Measurements from ENCODE around the gene GSTO2.
"Not testable (repeated sequence)": the region's sequence is repeated elsewhere in the genome, so short reads cannot be mapped to it uniquely, and the experiment has no call there.

Gene GSTO2

DNA sequence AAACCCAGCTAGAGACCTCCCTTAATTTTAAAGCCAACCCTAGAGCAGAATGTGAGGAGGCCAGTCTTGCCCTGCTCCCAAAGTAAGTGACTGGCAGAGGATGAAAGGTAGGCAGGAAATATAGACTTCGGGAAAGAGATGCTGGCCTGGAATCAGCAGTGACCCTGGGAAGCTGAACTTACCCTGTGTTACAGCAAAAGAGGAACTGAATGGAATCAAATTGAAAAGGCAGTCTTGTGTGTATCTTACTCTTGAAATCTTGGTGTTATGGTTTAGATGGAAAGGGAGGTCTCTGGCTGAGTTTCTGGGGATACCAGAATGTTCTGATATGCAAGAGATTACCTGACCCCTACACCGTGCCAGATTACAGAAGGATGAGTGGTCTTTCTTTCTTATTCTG lies 28.9 kb upstream of the GSTO2 start:
- Histone ChIP-seq H3K9ac (ENCODE audit: low read length) (no peak overlapping the region), H3F3A (ENCODE audit: insufficient read depth, low read length) (no peaks in the 10 kb centered on the region)
- DNase-seq = no peak

DNA sequence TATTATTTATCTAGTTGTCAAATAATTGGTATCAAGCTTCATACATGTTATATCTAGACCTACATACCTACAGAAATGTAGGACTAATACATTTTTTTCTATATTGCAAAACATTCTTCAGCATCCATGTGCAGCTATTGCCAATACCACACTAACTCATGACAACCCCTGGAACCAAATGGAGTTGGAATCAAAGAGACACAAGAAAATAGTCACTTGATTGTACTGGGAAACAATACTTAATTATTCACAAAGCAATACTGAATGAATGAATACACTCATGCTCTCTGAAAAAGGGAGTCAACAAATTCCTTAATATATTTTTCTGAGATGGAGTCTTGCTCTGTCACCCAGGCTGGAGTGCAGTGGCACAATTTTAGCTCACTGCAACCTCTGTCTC lies 26.4 kb upstream of the GSTO2 start:
- Histone ChIP-seq H3K79me2 (ENCODE audit: low read length) (no peaks in the 10 kb centered on the region), H3K9me3 (replicated peaks; ENCODE audit: insufficient read depth, low read length) (no peaks in the 10 kb centered on the region), H4K20me1 (ENCODE audit: insufficient read depth, low read length) (no peaks in the 10 kb centered on the region), H3K27ac (ENCODE audit: low read length) (no peak overlapping the region), H3K27me3 (replicated peaks; ENCODE audit: insufficient read depth, low read length) (no peaks in the 10 kb centered on the region), H3K9ac (ENCODE audit: low read length) (no peak overlapping the region), H3K9me2 (replicated peaks; ENCODE audit: insufficient read depth, low read length) (no peaks in the 10 kb centered on the region), H3K36me3 (replicated peaks; ENCODE audit: insufficient read depth, low read length) (no peaks in the 10 kb centered on the region), H2AFZ (ENCODE audit: low read length) (no peak overlapping the region), H3F3A (ENCODE audit: insufficient read depth, low read length) (no peaks in the 10 kb centered on the region), H3K4me1 (ENCODE audit: low read length) (no peaks in the 10 kb centered on the region), H3K4me3 (ENCODE audit: low read length) (no peak overlapping the region), H3K4me2 (ENCODE audit: low read depth, low read length) (no peak overlapping the region)
- no peak for DNase-seq
- TF ChIP-seq, protein P1, sequence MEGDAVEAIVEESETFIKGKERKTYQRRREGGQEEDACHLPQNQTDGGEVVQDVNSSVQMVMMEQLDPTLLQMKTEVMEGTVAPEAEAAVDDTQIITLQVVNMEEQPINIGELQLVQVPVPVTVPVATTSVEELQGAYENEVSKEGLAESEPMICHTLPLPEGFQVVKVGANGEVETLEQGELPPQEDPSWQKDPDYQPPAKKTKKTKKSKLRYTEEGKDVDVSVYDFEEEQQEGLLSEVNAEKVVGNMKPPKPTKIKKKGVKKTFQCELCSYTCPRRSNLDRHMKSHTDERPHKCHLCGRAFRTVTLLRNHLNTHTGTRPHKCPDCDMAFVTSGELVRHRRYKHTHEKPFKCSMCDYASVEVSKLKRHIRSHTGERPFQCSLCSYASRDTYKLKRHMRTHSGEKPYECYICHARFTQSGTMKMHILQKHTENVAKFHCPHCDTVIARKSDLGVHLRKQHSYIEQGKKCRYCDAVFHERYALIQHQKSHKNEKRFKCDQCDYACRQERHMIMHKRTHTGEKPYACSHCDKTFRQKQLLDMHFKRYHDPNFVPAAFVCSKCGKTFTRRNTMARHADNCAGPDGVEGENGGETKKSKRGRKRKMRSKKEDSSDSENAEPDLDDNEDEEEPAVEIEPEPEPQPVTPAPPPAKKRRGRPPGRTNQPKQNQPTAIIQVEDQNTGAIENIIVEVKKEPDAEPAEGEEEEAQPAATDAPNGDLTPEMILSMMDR (IDR thresholded peaks at IDR 0.05; ENCODE audit: low read length) = no peak
- no peak for TF ChIP-seq EZH2phosphoT487 (IDR thresholded peaks at IDR 0.05; ENCODE audit: low read length)
- TF ChIP-seq EZH2 (optimal IDR thresholded peaks at IDR 0.05; ENCODE audit: low read depth, low read length) = no peak

More for the DNA sequence above, 28.9 kb upstream of the GSTO2 start:
- TF ChIP-seq, protein P1 (IDR thresholded peaks at IDR 0.05; ENCODE audit: low read length) = no peak
- no peak for TF ChIP-seq EZH2phosphoT487 (IDR thresholded peaks at IDR 0.05; ENCODE audit: low read length)
- TF ChIP-seq EZH2 (optimal IDR thresholded peaks at IDR 0.05; ENCODE audit: low read depth, low read length) = no peak
- Histone ChIP-seq H3K4me2 (ENCODE audit: low read depth, low read length) (no peak overlapping the region), H3K36me3 (replicated peaks; ENCODE audit: insufficient read depth, low read length) (no peaks in the 10 kb centered on the region), H3K27me3 (replicated peaks; ENCODE audit: insufficient read depth, low read length) (0 out of 2 replicates have a peak, but pooled peaks cover 3% of the 10 kb centered on the region), H3K4me3 (ENCODE audit: low read length) (no peak overlapping the region), H3K9me2 (replicated peaks; ENCODE audit: insufficient read depth, low read length) (no peaks in the 10 kb centered on the region), H3K4me1 (ENCODE audit: low read length) (no peaks in the 10 kb centered on the region), H3K9me3 (replicated peaks; ENCODE audit: insufficient read depth, low read length) (no peaks in the 10 kb centered on the region), H3K79me2 (ENCODE audit: low read length) (no peaks in the 10 kb centered on the region), H4K20me1 (ENCODE audit: insufficient read depth, low read length) (no peaks in the 10 kb centered on the region), H2AFZ (ENCODE audit: low read length) (no peak overlapping the region), H3K27ac (ENCODE audit: low read length) (no peak overlapping the region)

DNA sequence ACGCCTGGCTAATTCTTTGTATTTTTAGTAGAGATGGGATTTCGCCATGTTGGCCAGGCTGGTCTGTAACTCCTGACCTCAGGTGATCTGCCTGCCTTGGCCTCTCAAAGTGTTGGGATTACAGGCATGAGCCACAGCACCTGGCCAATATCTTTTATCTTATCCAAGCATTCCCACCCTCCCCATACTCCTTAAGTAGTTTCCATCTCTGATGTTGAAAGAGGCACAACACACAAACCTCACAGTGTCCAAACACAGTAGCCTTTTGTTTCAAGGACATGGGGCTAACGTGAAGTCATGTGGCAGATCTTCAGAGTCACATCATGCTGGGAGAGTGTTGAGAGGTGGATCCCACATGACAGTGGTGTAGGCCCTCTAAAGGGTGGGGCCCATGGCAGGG lies 26.0 kb upstream of the GSTO2 start:
- not testable (repeated sequence) for H3K79me2 ChIP-seq (ENCODE audit: low read length); H3K9me2 ChIP-seq (replicated peaks; ENCODE audit: insufficient read depth, low read length); H3K4me1 ChIP-seq (ENCODE audit: low read length); H3K4me2 ChIP-seq (ENCODE audit: low read depth, low read length); H3K27me3 ChIP-seq (replicated peaks; ENCODE audit: insufficient read depth, low read length); DNase-seq; H2AFZ ChIP-seq (ENCODE audit: low read length); H3K4me3 ChIP-seq (ENCODE audit: low read length); H4K20me1 ChIP-seq (ENCODE audit: insufficient read depth, low read length); H3K9me3 ChIP-seq (replicated peaks; ENCODE audit: insufficient read depth, low read length); H3F3A ChIP-seq (ENCODE audit: insufficient read depth, low read length); H3K9ac ChIP-seq (ENCODE audit: low read length); H3K27ac ChIP-seq (ENCODE audit: low read length); H3K36me3 ChIP-seq (replicated peaks; ENCODE audit: insufficient read depth, low read length)

DNA sequence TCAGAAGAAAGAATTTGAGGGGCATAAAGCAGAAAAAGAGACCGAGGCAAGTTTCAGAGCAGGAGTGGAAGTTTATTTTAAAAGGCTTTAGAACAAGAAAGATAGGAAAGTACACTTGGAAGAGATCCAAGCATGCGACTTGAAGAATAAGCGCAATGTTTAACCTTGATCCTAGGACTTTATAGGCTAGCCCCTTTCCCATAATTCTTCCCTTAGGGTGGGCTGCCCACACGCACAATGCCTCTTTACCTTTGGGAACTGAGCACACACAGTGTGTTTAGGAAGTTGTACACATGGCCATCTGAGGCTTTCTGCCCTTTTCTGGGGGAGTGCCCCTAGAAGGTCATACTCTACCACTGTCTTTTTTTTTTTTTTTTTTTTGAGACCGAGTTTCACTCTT lies 25.5 kb upstream of the GSTO2 start:
- Histone ChIP-seq H3K4me2 (ENCODE audit: low read depth, low read length) (no peak overlapping the region), H3K27me3 (replicated peaks; ENCODE audit: insufficient read depth, low read length) (no peaks in the 10 kb centered on the region), H3K9me2 (replicated peaks; ENCODE audit: insufficient read depth, low read length) (no peaks in the 10 kb centered on the region), H3K4me3 (ENCODE audit: low read length) (no peak overlapping the region), H3K4me1 (ENCODE audit: low read length) (no peaks in the 10 kb centered on the region), H3K36me3 (replicated peaks; ENCODE audit: insufficient read depth, low read length) (no peaks in the 10 kb centered on the region), H3K9me3 (replicated peaks; ENCODE audit: insufficient read depth, low read length) (no peaks in the 10 kb centered on the region), H3K79me2 (ENCODE audit: low read length) (no peaks in the 10 kb centered on the region), H4K20me1 (ENCODE audit: insufficient read depth, low read length) (no peaks in the 10 kb centered on the region), H3F3A (ENCODE audit: insufficient read depth, low read length) (no peaks in the 10 kb centered on the region), H3K9ac (ENCODE audit: low read length) (no peak overlapping the region), H2AFZ (ENCODE audit: low read length) (no peak overlapping the region), H3K27ac (ENCODE audit: low read length) (no peak overlapping the region)
- TF ChIP-seq EZH2 (optimal IDR thresholded peaks at IDR 0.05; ENCODE audit: low read depth, low read length) (no peak), EZH2phosphoT487 (IDR thresholded peaks at IDR 0.05; ENCODE audit: low read length) (no peak)
- TF ChIP-seq, protein P1 (IDR thresholded peaks at IDR 0.05; ENCODE audit: low read length) = no peak
- DNase-seq = no peak

All from MM.1S (cell line).